HCT116 (cell line): ENCODE data around the gene IRS1. TPM values are rescaled to one million over a fixed set of nuclear protein-coding genes. Genes with fewer than 3 reads are reported as not detected.
A peak's percentile ranks its signal among the peaks of the same experiment; 100 is the strongest.

ENCODE experiments used
- ATAC-seq: fragments of 200-7000 bp; cut with Tn5 transposase; 2 replicates; pipeline ENCODE4 v1.9.1; 2020; ENCODE audit warnings: mild to moderate bottlenecking, moderate library complexity
- BruUV-seq: library from RNA; stranded (reverse); fragments of 400-500 nt; replicated peaks from 2 replicates; lab custom pipeline; 2021; lab: Mats Ljungman, UMichigan
- CTCF ChIA-PET: fragments of 300-600 bp; sonication (Branson Sonifier 250); formaldehyde crosslinking; loops from one replicate; lab custom pipeline; 2021; ENCODE audit warnings: antibody characterized with exemption; lab: Charles Lee
- POLR2A ChIA-PET: fragments of 300-600, 350-600 bp; sonication (Branson Sonifier 250); formaldehyde crosslinking; loops from one replicate; lab custom pipeline; 2021; ENCODE audit warnings: antibody characterized with exemption; lab: Charles Lee
- RAD21 ChIA-PET, 2 experiments: fragments of 300-600 bp; sonication (Branson Sonifier 250); formaldehyde crosslinking; loops; one replicate each; lab custom pipeline; 2023; ENCODE audit warnings: low total read pairs in 2 of 2; ENCODE audit not compliant: uncharacterized antibody in 2 of 2, unreplicated experiment in 2 of 2, low non-redundant PET in 1 of 2; lab: Charles Lee
- DNase-seq: peaks from one replicate; pipeline ENCODE4 v3.0.0-alpha.2; 2010; ENCODE audit warnings: low read depth, low spot score
- H2AFZ ChIP-seq: fragments of 200-600 bp; shearing (Covaris generic), sonication (generic); 2 replicates; pipeline ENCODE4 v1.6.1; 2017; ENCODE audit warnings: low read depth, mixed run types, mixed read lengths, antibody characterized with exemption, low read length; ENCODE audit not compliant: poor library complexity, severe bottlenecking
- H3K27ac ChIP-seq: 2 replicates; pipeline ENCODE4 v1.5.1; 2012; ENCODE audit warnings: low read depth, low read length
- H3K27me3 ChIP-seq: fragments of 200-600 bp; sonication (generic); 2 replicates; pipeline ENCODE4 v1.6.1; 2016; ENCODE audit warnings: mixed run types, low read length, mixed read lengths; ENCODE audit not compliant: insufficient read depth
- H3K36me3 ChIP-seq, 2 experiments: fragments of 200-500 bp in 1 of 2; fragments of 200-600 bp in 1 of 2; sonication (Bioruptor generic) in 1 of 2; sonication (generic) in 1 of 2; 2 replicates each; pipeline versions ENCODE4 v1.5.1 to v1.6.1; 2014 to 2016; ENCODE audit warnings: low read length in 2 of 2, inconsistent platforms in 1 of 2, mixed read lengths in 1 of 2, mixed run types in 1 of 2; ENCODE audit not compliant: insufficient read depth in 2 of 2, control insufficient read depth in 1 of 2
- H3K4me1 ChIP-seq, 2 experiments: fragments of 200-600 bp in 1 of 2; sonication (generic) in 1 of 2; 2 replicates each; pipeline versions ENCODE4 v1.5.1 to v1.6.1; 2012 to 2017; ENCODE audit warnings: low read length in 2 of 2, inconsistent platforms in 1 of 2, mild to moderate bottlenecking in 1 of 2, mixed read lengths in 1 of 2, mixed run types in 1 of 2, moderate library complexity in 1 of 2; ENCODE audit not compliant: insufficient read depth in 2 of 2, control insufficient read depth in 1 of 2
- H3K4me2 ChIP-seq: fragments of 200-600 bp; sonication (generic); 2 replicates; pipeline ENCODE4 v1.6.1; 2017; ENCODE audit warnings: mixed run types, low read length, mixed read lengths
- H3K4me3 ChIP-seq, 2 experiments: fragments of 200-600 bp in 1 of 2; sonication (generic) in 1 of 2; replicated peaks in 1 of 2; 2 replicates each; pipeline ENCODE4 v1.5.1; 2011 to 2016; ENCODE audit warnings: low read length in 2 of 2, control low read depth in 1 of 2, low read depth in 1 of 2, mild to moderate bottlenecking in 1 of 2, mixed read lengths in 1 of 2, mixed run types in 1 of 2
- H3K79me2 ChIP-seq: fragments of 200-600 bp; sonication (generic); 2 replicates; pipeline ENCODE4 v1.6.1; 2017; ENCODE audit warnings: mild to moderate bottlenecking, mixed run types, low read length, moderate library complexity, mixed read lengths; ENCODE audit not compliant: insufficient read depth
- H3K9ac ChIP-seq: fragments of 200-600 bp; sonication (generic); 2 replicates; pipeline ENCODE4 v1.6.1; 2016; ENCODE audit warnings: low read length, mixed read lengths
- H3K9me2 ChIP-seq: fragments of 200-600 bp; sonication (generic), shearing (Covaris generic); 2 replicates; pipeline ENCODE4 v1.6.1; 2017; ENCODE audit warnings: mixed run types, mild to moderate bottlenecking, moderate library complexity; ENCODE audit not compliant: insufficient read depth
- H3K9me3 ChIP-seq, 2 experiments: fragments of 200-500 bp in 1 of 2; fragments of 200-600 bp in 1 of 2; sonication (Bioruptor generic) in 1 of 2; sonication (generic) in 1 of 2; 2 replicates each; pipeline ENCODE4 v1.6.1; 2014 to 2017; ENCODE audit warnings: low read length in 2 of 2, mixed read lengths in 2 of 2, inconsistent platforms in 1 of 2, low read depth in 1 of 2, mild to moderate bottlenecking in 1 of 2, mixed run types in 1 of 2, moderate library complexity in 1 of 2; ENCODE audit not compliant: control insufficient read depth in 1 of 2, insufficient read depth in 1 of 2
- H4K20me1 ChIP-seq: fragments of 200-600 bp; sonication (generic), shearing (Covaris generic); 2 replicates; pipeline ENCODE4 v1.6.1; 2017; ENCODE audit warnings: mixed run types, mild to moderate bottlenecking, moderate library complexity; ENCODE audit not compliant: insufficient read depth
- CEBPB ChIP-seq: IDR thresholded peaks from 2 replicates; pipeline ENCODE4 v1.6.1; 2012; ENCODE audit warnings: low read depth
- ELF1 ChIP-seq: IDR thresholded peaks from 2 replicates; pipeline ENCODE4 v1.6.1; 2012; ENCODE audit warnings: low read depth, borderline replicate concordance
- EZH2 ChIP-seq: fragments of 200-600 bp; sonication (generic); IDR thresholded peaks from 2 replicates; pipeline ENCODE4 v1.6.1; 2017; ENCODE audit warnings: antibody characterized with exemption, mixed run types
- FOSL1 ChIP-seq: IDR thresholded peaks from 2 replicates; pipeline ENCODE4 v1.6.1; 2012; ENCODE audit warnings: low read depth
- JUND ChIP-seq: IDR thresholded peaks from 2 replicates; pipeline ENCODE4 v1.6.1; 2012
- POLR2A ChIP-seq: IDR thresholded peaks from 2 replicates; pipeline ENCODE4 v1.7.0; 2011; ENCODE audit warnings: borderline replicate concordance; ENCODE audit not compliant: insufficient read depth, insufficient read length; ENCODE audit errors: extremely low read depth
- SIN3A ChIP-seq: IDR thresholded peaks from 2 replicates; pipeline ENCODE4 v1.6.1; 2012; ENCODE audit warnings: low read depth
- SP1 ChIP-seq: IDR thresholded peaks from 2 replicates; pipeline ENCODE4 v1.6.1; 2012; ENCODE audit warnings: low read depth
- SRF ChIP-seq: IDR thresholded peaks from 2 replicates; pipeline ENCODE4 v1.6.1; 2012; ENCODE audit warnings: low read depth
- TCF7L2 ChIP-seq: IDR thresholded peaks from 2 replicates; pipeline ENCODE4 v1.7.0; 2011; ENCODE audit warnings: borderline replicate concordance, inconsistent platforms; ENCODE audit not compliant: insufficient read depth, insufficient read length; ENCODE audit errors: extremely low read depth
- YY1 ChIP-seq: IDR thresholded peaks from 2 replicates; pipeline ENCODE4 v1.6.1; 2011; ENCODE audit warnings: low read length, low read depth, moderate library complexity, mild to moderate bottlenecking; ENCODE audit not compliant: insufficient replicate concordance; ENCODE audit errors: extremely low read depth
- intact Hi-C: fragments of 100-400 bp; cut with micrococcal nuclease; formaldehyde crosslinking; loops from 2 replicates; pipeline ENCODE4 v1.10.0; 2022
- total RNA-seq: library from RNA; stranded (reverse); gene quantifications from one replicate; pipeline ENCODE4 v1.2.1, GENCODE V29; 2021; ENCODE audit not compliant: unreplicated experiment
- TF ChIP-seq, protein P1 (sequence below): IDR thresholded peaks from 2 replicates; pipeline ENCODE4 v1.6.1; 2012; ENCODE audit warnings: low read depth
- TF ChIP-seq, protein P2 (sequence below), 3 experiments: fragments of 200-600 bp in 1 of 3; sonication (generic) in 1 of 3; IDR thresholded peaks in 2 of 3; conservative IDR thresholded peaks in 1 of 3; 2 replicates each; pipeline ENCODE4 v1.5.1; 2012 to 2017; ENCODE audit warnings: low read depth in 2 of 3, low read length in 2 of 3, antibody characterized with exemption in 1 of 3, borderline replicate concordance in 1 of 3, control low read depth in 1 of 3, mild to moderate bottlenecking in 1 of 3, mixed read lengths in 1 of 3, mixed run types in 1 of 3, moderate library complexity in 1 of 3; ENCODE audit not compliant: insufficient read depth in 1 of 3

Gene IRS1
- total RNA-seq, 1 experiment from 2014 or later, result 88.8 TPM

DNA sequence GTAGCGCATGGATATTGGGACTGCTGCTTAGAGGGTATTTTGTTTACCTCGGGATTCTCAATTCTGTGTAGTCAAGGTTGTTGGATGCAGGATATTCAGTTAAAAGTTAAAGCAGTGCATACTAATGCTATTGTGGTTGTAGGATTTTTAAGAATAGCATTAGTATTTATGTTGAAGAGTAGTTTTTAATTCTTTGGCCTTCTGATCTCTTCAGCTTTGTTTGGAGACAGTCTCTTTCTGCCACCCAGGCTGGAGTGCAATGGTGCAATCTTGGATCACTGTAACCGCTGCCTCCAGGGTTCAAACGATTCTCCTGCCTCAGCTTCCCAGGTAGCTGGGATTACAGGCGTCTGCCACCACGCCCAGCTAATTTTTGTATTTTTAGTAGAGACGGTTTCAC, 37.7 kb upstream of the IRS1 start:
- peak overlapping the region; percentile 88; the same call in 1 of the 2 replicates for H3K9ac ChIP-seq
- CTCF ChIA-PET, result no interaction called here
- no peak for DNase-seq

DNA sequence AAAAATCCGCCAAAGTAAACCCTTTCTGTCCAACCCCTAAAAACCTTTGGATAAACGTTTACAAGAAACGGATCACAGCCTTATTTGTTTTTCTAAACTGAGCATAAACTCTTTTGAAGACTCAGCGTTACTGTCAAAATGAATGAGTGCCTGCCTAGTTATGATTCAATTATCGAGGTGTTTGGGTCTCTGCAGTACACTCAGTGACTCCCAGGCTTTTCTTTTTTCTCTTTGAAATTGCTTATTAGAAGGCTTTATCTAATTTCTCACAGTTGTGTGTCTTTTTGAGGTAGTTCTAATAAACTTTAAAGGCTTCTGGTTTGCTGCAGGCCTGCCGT, 36.9 kb upstream of the IRS1 start:
- H4K20me1 ChIP-seq, result no peaks in the 10 kb centered on the region
- no TSS peak for BruUV-seq

More for the DNA sequence above, 37.7 kb upstream of the IRS1 start:
- RAD21 ChIA-PET, result no interaction called here
- peak overlapping the region; percentile 82 for H3K4me2 ChIP-seq
- BruUV-seq, result no TSS peak
- no peaks in the 10 kb centered on the region for H3K9me2 ChIP-seq
- H3K9me3 ChIP-seq, result peaks cover 0 to under 1% of the 10 kb centered on the region in 2 experiments; a peak in 1 of 4 replicates
- H3K79me2 ChIP-seq, result peaks cover 45% of the 10 kb centered on the region
- no peaks in the 10 kb centered on the region for H4K20me1 ChIP-seq
- no peaks in the 10 kb centered on the region for H3K27me3 ChIP-seq
- no peak overlapping the region for H2AFZ ChIP-seq
- intact Hi-C loops, result no loop called here
- ATAC-seq, result no peak
- POLR2A ChIA-PET, result no interaction called here
- no peak for TF ChIP-seq SP1
- TF ChIP-seq SRF, result no peak
- peak; percentile 2 for TF ChIP-seq POLR2A
- TF ChIP-seq SIN3A, result no peak
- peak overlapping the region; percentile 50 to 80 for H3K4me3 ChIP-seq
- peaks cover 0 to 6% of the 10 kb centered on the region in 2 experiments; a peak in 1 of 4 replicates for H3K36me3 ChIP-seq
- H3K27ac ChIP-seq, result peak overlapping the region; percentile 87; the same call in 1 of the 2 replicates
- H3K4me1 ChIP-seq, result peaks cover 17 to 32% of the 10 kb centered on the region in 2 experiments; a peak in 3 of 4 replicates

More for the DNA sequence above, 36.9 kb upstream of the IRS1 start:
- no peak for TF ChIP-seq CEBPB
- no peak for TF ChIP-seq ELF1
- no peak for TF ChIP-seq TCF7L2
- TF ChIP-seq, protein P1, sequence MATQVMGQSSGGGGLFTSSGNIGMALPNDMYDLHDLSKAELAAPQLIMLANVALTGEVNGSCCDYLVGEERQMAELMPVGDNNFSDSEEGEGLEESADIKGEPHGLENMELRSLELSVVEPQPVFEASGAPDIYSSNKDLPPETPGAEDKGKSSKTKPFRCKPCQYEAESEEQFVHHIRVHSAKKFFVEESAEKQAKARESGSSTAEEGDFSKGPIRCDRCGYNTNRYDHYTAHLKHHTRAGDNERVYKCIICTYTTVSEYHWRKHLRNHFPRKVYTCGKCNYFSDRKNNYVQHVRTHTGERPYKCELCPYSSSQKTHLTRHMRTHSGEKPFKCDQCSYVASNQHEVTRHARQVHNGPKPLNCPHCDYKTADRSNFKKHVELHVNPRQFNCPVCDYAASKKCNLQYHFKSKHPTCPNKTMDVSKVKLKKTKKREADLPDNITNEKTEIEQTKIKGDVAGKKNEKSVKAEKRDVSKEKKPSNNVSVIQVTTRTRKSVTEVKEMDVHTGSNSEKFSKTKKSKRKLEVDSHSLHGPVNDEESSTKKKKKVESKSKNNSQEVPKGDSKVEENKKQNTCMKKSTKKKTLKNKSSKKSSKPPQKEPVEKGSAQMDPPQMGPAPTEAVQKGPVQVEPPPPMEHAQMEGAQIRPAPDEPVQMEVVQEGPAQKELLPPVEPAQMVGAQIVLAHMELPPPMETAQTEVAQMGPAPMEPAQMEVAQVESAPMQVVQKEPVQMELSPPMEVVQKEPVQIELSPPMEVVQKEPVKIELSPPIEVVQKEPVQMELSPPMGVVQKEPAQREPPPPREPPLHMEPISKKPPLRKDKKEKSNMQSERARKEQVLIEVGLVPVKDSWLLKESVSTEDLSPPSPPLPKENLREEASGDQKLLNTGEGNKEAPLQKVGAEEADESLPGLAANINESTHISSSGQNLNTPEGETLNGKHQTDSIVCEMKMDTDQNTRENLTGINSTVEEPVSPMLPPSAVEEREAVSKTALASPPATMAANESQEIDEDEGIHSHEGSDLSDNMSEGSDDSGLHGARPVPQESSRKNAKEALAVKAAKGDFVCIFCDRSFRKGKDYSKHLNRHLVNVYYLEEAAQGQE, result no peak
- TF ChIP-seq FOSL1, result no peak
- no peak for TF ChIP-seq JUND
- TF ChIP-seq, protein P2, sequence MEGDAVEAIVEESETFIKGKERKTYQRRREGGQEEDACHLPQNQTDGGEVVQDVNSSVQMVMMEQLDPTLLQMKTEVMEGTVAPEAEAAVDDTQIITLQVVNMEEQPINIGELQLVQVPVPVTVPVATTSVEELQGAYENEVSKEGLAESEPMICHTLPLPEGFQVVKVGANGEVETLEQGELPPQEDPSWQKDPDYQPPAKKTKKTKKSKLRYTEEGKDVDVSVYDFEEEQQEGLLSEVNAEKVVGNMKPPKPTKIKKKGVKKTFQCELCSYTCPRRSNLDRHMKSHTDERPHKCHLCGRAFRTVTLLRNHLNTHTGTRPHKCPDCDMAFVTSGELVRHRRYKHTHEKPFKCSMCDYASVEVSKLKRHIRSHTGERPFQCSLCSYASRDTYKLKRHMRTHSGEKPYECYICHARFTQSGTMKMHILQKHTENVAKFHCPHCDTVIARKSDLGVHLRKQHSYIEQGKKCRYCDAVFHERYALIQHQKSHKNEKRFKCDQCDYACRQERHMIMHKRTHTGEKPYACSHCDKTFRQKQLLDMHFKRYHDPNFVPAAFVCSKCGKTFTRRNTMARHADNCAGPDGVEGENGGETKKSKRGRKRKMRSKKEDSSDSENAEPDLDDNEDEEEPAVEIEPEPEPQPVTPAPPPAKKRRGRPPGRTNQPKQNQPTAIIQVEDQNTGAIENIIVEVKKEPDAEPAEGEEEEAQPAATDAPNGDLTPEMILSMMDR (IDR thresholded peaks at IDR 0.05 in 2 of 3, conservative IDR thresholded peaks at IDR 0.05 in 1 of 3; ENCODE audit: borderline replicate concordance in 1 of 3, insufficient read depth in 1 of 3, low read depth in 2 of 3, low read length in 2 of 3), result no peak
- no peak for TF ChIP-seq POLR2A
- no peak for TF ChIP-seq YY1
- no peak for TF ChIP-seq EZH2
- Histone ChIP-seq H3K4me2 (peak overlapping the region; percentile 82), H3K9me3 (no peaks in the 10 kb centered on the region; a peak in 1 of 4 replicates), H3K79me2 (peaks cover 43% of the 10 kb centered on the region), H3K4me1 (peaks cover 17 to 32% of the 10 kb centered on the region in 2 experiments; a peak in 3 of 4 replicates), H3K9me2 (no peaks in the 10 kb centered on the region), H3K27ac (peak overlapping the region; percentile 87), H3K36me3 (peaks cover 0 to 6% of the 10 kb centered on the region in 2 experiments; a peak in 1 of 4 replicates), H2AFZ (no peak overlapping the region), H3K9ac (peak overlapping the region; percentile 88), H3K27me3 (no peaks in the 10 kb centered on the region), H3K4me3 (peak overlapping the region; percentile 50 to 80)
- POLR2A ChIA-PET, result no interaction called here
- intact Hi-C loops, result no loop called here
- RAD21 ChIA-PET, result no interaction called here
- CTCF ChIA-PET, result interaction anchor here (0.5 kb wide), 1 partner anchor 1171 kb away, joined by 5 read pairs; no protein-coding TSS in a partner anchor
- ATAC-seq (no peak), DNase-seq (no peak)
